Activated CD4-positive, alpha-beta T cell treated with anti-CD3 and anti-CD28 coated beads for 48 hours (primary cell): Measurements from ENCODE around the gene TRPM8.
"Not testable (repeated sequence)": the region's sequence is repeated elsewhere in the genome, so short reads cannot be mapped to it uniquely, and the experiment has no call there.

Experiments
- DNase-seq: peaks from one replicate; pipeline ENCODE4 v3.0.0-alpha.2; 2020

Gene TRPM8

GRCh38 chr2:233917116-233917515 lies at the start of gene TRPM8:
TRPM8 (plus strand) TSS chr2:233917373; CDS start chr2:233926538, 9,165 bp downstream.
- DNase-seq: no peak

GRCh38 chr2:233867993-233868532 lies 49.1 kb upstream of the TRPM8 start, which contains the start of gene MSL3B:
MSL3B (minus strand) TSS chr2:233868386.
- DNase-seq: peak; percentile 67

- no peak for DNase-seq
Measured at GRCh38 chr2:233871432-233871831, 45.7 kb upstream of the TRPM8 start.

GRCh38 chr2:233872125-233872524 lies 45.0 kb upstream of the TRPM8 start:
- DNase-seq: not testable (repeated sequence)

- DNase-seq: no peak
Measured at GRCh38 chr2:233882353-233882752, 34.8 kb upstream of the TRPM8 start.

GRCh38 chr2:233892793-233893192 lies 24.4 kb upstream of the TRPM8 start:
- DNase-seq: no peak

- DNase-seq: not testable (repeated sequence)
Measured at GRCh38 chr2:233896253-233896652, 20.9 kb upstream of the TRPM8 start.

GRCh38 chr2:233901367-233901766 lies 15.8 kb upstream of the TRPM8 start:
- DNase-seq: no peak

GRCh38 chr2:233901884-233902283 lies 15.3 kb upstream of the TRPM8 start:
- no peak for DNase-seq

- no peak for DNase-seq
Measured at GRCh38 chr2:233905945-233906344, 11.2 kb upstream of the TRPM8 start.

- no peak for DNase-seq
Measured at GRCh38 chr2:233907627-233908026, 9.5 kb upstream of the TRPM8 start.

- peak; percentile 36 for DNase-seq
Measured at GRCh38 chr2:233912691-233913423, 4.3 kb upstream of the TRPM8 start.

GRCh38 chr2:233915128-233915527 lies 2.0 kb upstream of the TRPM8 start:
- DNase-seq: no peak

GRCh38 chr2:233919319-233919718 lies 2.1 kb downstream of the TRPM8 start:
- DNase-seq: no peak

- DNase-seq: peak; percentile 28
Measured at GRCh38 chr2:233919938-233920337, 2.8 kb downstream of the TRPM8 start.

- no peak for DNase-seq
Measured at GRCh38 chr2:233922471-233922870, 5.3 kb downstream of the TRPM8 start.

- DNase-seq: no peak
Measured at GRCh38 chr2:233925402-233925801, 8.2 kb downstream of the TRPM8 start.

- DNase-seq: no peak
Measured at GRCh38 chr2:233926806-233927205, 9.6 kb downstream of the TRPM8 start.

- peak; percentile 55 for DNase-seq
Measured at GRCh38 chr2:233928594-233929351, 11.6 kb downstream of the TRPM8 start.

GRCh38 chr2:233929352-233930022 lies 12.3 kb downstream of the TRPM8 start:
- DNase-seq: no peak

- DNase-seq: no peak
Measured at GRCh38 chr2:233934524-233934923, 17.4 kb downstream of the TRPM8 start.

- no peak for DNase-seq
Measured at GRCh38 chr2:233935426-233935825, 18.3 kb downstream of the TRPM8 start.

GRCh38 chr2:233936089-233936488 lies 18.9 kb downstream of the TRPM8 start:
- DNase-seq: no peak
